ENCODE data around the gene NALCN.

Gene NALCN

GRCh38 chr13:101267656-101268055, 148.7 kb downstream of the NALCN start:
- Histone ChIP-seq H3K4me1 (ENCODE audit: control insufficient read depth, insufficient read depth, low read length) (no peaks in the 10 kb centered on the region), H3K27ac (ENCODE audit: extremely low read depth, low read depth, low read length) (no peak overlapping the region), H3K4me3 (ENCODE audit: low read depth, low read length) (no peak overlapping the region), H3K36me3 (ENCODE audit: control insufficient read depth in 2 of 2, insufficient read depth in 1 of 2, low read length in 2 of 2) (no peaks in the 10 kb centered on the region), H3K9me3 (ENCODE audit: control insufficient read depth, insufficient read depth, low read depth, low read length) (no peaks in the 10 kb centered on the region)
- CTCF ChIA-PET = no interaction called here
- TF ChIP-seq ZNF148 (tag by site-specific recombination; IDR thresholded peaks at IDR 0.05; ENCODE audit: borderline replicate concordance) = no peak
- TF ChIP-seq ZNF274 (IDR thresholded peaks at IDR 0.05; ENCODE audit: low read length) = no peak
- TF ChIP-seq ZNF274 (tag by site-specific recombination; IDR thresholded peaks at IDR 0.05; ENCODE audit: borderline replicate concordance) = no peak
- no peak for TF ChIP-seq ZNF777 (tag by site-specific recombination; IDR thresholded peaks at IDR 0.05; ENCODE audit: borderline replicate concordance)
- TF ChIP-seq MZF1 (tag by site-specific recombination; IDR thresholded peaks at IDR 0.05; ENCODE audit: borderline replicate concordance) = no peak
- no peak for TF ChIP-seq ZXDB (tag by site-specific recombination; IDR thresholded peaks at IDR 0.05)
- TF ChIP-seq ZNF660 (tag by site-specific recombination; IDR thresholded peaks at IDR 0.05) = no peak
- TF ChIP-seq ZFP37 (tag by site-specific recombination; IDR thresholded peaks at IDR 0.05) = no peak
- TF ChIP-seq ZNF114 (tag by site-specific recombination; IDR thresholded peaks at IDR 0.05) = no peak
- TF ChIP-seq ZNF530 (tag by site-specific recombination; IDR thresholded peaks at IDR 0.05; ENCODE audit: low read depth) = no peak
- no peak for TF ChIP-seq ZNF433 (tag by site-specific recombination; IDR thresholded peaks at IDR 0.05; ENCODE audit: low read depth)
- TF ChIP-seq MYNN (tag by site-specific recombination; IDR thresholded peaks at IDR 0.05; ENCODE audit: borderline replicate concordance) = no peak
- TF ChIP-seq GLI4 (tag by site-specific recombination; IDR thresholded peaks at IDR 0.05) = no peak
- TF ChIP-seq ZNF423 (tag by site-specific recombination; IDR thresholded peaks at IDR 0.05) = no peak
- no peak for TF ChIP-seq ZNF354C (tag by site-specific recombination; IDR thresholded peaks at IDR 0.05; ENCODE audit: borderline replicate concordance, low read depth)
- TF ChIP-seq ZSCAN4 (tag by site-specific recombination; IDR thresholded peaks at IDR 0.05) = no peak
- TF ChIP-seq GLIS1 (tag by site-specific recombination; IDR thresholded peaks at IDR 0.05) = no peak
- POLR2A ChIA-PET = no interaction called here

- Histone ChIP-seq H3K4me1 (ENCODE audit: control insufficient read depth, insufficient read depth, low read length) (no peaks in the 10 kb centered on the region), H3K9me3 (ENCODE audit: control insufficient read depth, insufficient read depth, low read depth, low read length) (no peaks in the 10 kb centered on the region), H3K36me3 (ENCODE audit: control insufficient read depth in 2 of 2, insufficient read depth in 1 of 2, low read length in 2 of 2) (no peaks in the 10 kb centered on the region), H3K4me3 (ENCODE audit: low read depth, low read length) (no peak overlapping the region), H3K27ac (ENCODE audit: extremely low read depth, low read depth, low read length) (no peak overlapping the region)
- ChIA-PET POLR2A (no interaction called here), CTCF (no interaction called here)
- TF ChIP-seq ZNF555 (tag by site-specific recombination; conservative IDR thresholded peaks at IDR 0.05) = no peak
- TF ChIP-seq SP7 (tag by site-specific recombination; IDR thresholded peaks at IDR 0.05) = no peak
- no peak for TF ChIP-seq GFI1B (tag by site-specific recombination; IDR thresholded peaks at IDR 0.05)
- no peak for TF ChIP-seq PRDM10 (tag by site-specific recombination; IDR thresholded peaks at IDR 0.05)
- TF ChIP-seq ZNF658 (tag by site-specific recombination; IDR thresholded peaks at IDR 0.05) = no peak
- TF ChIP-seq ZBTB11 (tag by site-specific recombination; conservative IDR thresholded peaks at IDR 0.05; ENCODE audit: low read depth) = no peak
- TF ChIP-seq ZNF169 (tag by site-specific recombination; IDR thresholded peaks at IDR 0.05) = no peak
- TF ChIP-seq ZBTB17 (tag by site-specific recombination; IDR thresholded peaks at IDR 0.05) = no peak
- no peak for TF ChIP-seq ZNF544 (tag by site-specific recombination; IDR thresholded peaks at IDR 0.05)
- TF ChIP-seq ZNF48 (tag by site-specific recombination; IDR thresholded peaks at IDR 0.05) = no peak
- TF ChIP-seq ZNF112 (tag by site-specific recombination; IDR thresholded peaks at IDR 0.05) = no peak
These were observed 150.4 kb downstream of the NALCN start for GRCh38 chr13:101265934-101266333.

Measured in HEK293 (cell line).